Activated T-helper 1 cell treated with Interleukin-2 at 50 U/mL for 16 hours (primary cell): Measurements from ENCODE around the gene ZNF221.

ENCODE experiments used
- DNase-seq: peaks from one replicate; pipeline ENCODE4 v3.0.0-alpha.2; 2020; ENCODE audit warnings: low read depth

ZNF221 gene

DNA sequence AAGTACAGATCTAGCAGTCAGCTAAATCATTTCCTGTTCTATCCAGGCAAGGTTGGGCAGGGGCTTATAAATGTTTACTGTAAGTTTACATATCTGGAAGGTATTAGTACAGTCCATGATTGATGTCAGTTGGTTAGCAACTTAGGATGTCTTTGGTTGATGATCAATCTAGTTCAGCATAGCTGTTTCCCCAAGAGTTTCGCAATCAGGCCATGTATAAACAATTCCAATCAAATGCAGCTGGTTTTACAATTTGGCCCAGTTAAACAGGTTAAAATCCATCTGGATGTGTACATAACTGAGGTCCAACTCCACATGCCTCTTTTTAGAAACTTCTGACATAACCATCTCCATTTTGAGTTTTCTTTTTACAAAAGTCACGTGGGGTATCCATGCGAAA, 6.9 kb downstream of the ZNF221 start:
- DNase-seq: no peak

GRCh38 chr19:43960411-43960810, 9.4 kb downstream of the ZNF221 start:
- no peak for DNase-seq

DNA sequence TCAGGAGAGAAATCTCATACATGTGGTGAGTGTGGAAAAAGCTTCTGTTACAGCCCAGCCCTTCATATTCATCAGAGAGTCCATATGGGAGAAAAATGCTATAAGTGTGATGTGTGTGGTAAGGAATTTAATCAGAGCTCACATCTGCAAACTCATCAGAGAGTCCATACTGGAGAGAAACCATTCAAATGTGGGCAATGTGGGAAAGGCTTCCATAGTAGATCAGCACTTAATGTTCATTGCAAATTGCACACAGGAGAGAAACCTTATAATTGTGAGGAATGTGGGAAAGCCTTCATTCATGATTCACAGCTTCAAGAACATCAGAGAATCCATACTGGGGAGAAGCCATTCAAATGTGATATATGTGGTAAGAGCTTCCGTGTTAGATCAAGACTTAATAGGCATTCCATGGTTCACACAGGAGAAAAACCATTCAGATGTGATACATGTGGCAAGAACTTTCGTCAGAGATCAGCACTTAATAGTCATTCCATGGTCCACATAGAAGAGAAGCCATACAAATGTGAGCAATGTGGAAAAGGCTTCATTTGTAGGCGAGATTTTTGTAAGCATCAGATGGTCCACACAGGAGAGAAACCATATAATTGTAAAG, 15.2 kb downstream of the ZNF221 start:
- DNase-seq: no peak

DNA sequence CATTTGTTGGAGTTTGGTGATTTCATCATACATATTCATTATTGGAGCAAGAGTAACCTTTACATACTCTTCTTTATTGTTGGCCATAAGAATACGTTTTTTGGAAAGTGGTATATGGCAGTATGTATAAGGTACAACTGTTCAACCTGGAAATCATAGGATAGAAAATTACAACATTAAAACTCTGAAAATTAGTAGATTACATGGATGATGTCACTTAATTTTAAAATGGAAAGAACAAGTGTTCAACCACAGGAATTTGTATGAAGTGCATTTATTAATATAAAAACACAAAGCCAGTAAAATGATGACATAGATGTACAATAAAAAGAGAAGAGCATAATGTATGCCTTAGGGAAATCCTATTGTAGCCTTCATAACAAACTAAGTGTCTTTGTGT, 25.7 kb downstream of the ZNF221 start:
- no peak for DNase-seq

DNA sequence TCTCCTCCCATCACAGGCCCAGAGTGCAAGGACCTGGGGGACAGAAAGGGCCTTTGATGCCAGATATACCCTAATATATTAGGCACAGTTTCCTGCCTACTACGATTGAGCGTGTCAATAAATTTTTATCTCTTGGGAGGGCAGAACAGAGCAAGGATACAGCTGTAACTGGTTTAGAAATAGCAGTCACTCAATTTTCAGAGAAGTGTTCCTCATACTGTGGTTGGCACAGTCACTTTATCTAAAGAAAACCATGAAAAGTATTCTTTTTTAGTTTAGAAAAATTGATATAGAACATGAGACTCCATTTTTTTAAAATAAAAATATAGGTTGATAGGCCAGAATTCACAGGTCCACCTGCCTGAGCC, 32.5 kb downstream of the ZNF221 start:
- no peak for DNase-seq

- DNase-seq: peak; percentile 47
These were observed 33.1 kb downstream of the ZNF221 start, which contains the start of gene ZNF155 for GRCh38 chr19:43983912-43984686. Gene ZNF155, plus strand, starts transcription at chr19:43984188. Its CDS starts 4,356 bp downstream, at chr19:43988544.

- no peak for DNase-seq
These were observed 33.6 kb downstream of the ZNF221 start for GRCh38 chr19:43984687-43985000.

- no peak for DNase-seq
These were observed 46.7 kb downstream of the ZNF221 start for GRCh38 chr19:43997631-43998290.

- DNase-seq: no peak
These were observed 51.2 kb downstream of the ZNF221 start for GRCh38 chr19:44002212-44002565.

DNA sequence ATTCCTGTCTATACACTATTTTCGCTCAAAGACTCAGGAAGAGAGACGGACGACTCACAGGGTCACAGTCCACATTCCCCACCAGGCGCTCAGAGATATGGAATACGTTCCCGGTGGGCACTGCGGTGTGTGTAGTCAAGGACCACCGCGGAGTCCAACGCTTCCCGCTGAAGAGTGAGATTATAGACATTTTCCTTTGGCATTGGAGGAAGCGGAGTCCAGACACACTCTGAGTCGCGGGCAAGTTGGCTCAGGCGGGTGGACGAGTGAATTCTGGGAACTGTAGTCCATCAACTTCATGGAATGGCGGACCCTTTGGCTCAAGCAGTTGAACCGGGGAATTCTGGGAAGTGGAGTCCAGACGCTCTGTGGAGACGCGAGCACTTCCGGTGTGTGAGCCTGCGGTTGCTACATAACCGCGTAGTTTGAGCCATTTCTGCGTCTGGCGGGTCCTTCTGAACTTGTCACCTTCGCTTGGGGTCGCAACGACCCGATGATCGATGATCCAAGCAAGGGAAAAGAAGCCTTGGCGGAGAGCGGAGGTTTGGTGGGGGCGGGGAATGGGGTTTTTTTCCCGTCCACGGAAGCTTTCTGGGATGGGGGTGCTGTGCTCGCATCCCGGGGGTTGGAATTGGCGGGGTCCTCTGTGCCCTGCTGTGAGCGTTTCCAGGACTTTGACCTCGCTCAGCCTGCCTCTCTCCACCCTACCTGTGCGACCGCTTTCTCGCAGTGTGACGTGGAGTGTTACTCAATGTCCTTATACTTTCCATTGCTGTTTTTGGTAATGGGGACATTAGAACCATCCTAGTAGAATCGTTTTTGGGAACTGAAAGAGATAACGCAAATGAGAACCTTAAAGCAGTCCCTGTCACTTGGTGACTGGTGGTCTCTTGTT, 51.8 kb downstream of the ZNF221 start, which contains the start of gene ZNF230:
TSS of gene ZNF230 (plus strand) at position 392 of the 895 bp plus-strand sequence. CDS start 4,122 bp downstream, outside the sequence.
- peak; percentile 71 for DNase-seq

DNA sequence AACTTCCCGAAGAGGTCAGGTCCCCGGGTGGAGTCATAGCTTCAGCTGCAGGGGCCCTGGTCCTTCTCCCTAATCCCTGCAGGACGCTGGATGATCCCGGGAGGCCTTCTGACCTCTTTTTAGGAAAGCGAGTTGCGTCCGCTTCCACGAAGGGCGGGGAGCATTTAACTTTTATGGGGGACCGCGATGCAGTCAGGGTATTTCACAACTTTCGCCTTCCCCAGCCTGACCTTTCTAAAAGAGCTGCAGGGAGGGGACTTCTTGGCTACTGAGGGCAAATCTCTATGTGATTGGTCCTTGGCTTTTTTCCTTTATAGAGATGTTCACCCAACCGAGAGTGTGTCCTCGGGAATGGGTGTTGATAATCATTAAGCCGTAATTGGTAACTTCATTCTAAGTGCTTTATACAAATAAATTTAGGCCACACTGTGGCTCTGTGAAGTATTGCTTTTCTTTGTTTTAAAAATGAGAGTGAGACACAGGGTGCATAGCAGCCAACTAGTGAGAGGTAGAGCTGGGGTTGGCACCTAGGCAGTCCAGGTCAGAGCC, 52.5 kb downstream of the ZNF221 start:
- DNase-seq: no peak

DNA sequence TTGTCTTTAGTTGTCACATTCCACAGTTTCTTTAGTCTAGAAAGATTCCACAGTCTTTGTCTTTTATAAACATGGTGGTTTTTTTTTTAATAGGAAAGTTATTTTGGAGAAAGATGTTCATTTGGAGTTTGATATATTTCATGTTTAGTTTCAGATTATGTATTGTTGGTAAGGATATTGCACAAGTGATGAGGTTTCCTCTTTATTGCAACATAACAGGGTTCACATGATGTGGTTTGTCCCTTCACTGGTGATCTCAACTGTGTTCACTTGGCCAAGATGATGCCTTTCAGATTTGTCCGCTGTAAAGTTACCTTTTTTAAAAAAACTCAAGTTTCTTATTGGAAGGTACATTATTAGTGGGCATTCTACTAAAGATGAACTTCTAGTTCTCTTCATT, 54.9 kb downstream of the ZNF221 start:
- no peak for DNase-seq

- no peak for DNase-seq
These were observed 56.4 kb downstream of the ZNF221 start for GRCh38 chr19:44007473-44007872.

DNA sequence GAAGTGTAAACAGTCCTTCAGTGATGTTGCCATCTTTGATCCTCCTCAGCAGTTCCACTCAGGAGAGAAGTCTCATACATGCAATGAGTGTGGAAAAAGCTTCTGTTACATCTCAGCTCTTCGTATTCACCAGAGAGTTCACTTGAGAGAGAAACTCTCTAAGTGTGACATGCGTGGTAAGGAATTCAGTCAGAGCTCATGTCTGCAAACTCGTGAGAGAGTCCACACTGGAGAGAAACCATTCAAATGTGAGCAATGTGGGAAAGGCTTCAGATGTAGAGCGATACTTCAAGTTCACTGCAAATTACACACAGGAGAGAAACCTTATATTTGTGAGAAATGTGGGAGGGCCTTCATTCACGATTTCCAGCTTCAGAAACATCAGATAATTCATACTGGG, 59.4 kb downstream of the ZNF221 start:
- DNase-seq: no peak
